ENCODE measurements around the gene PNLDC1. TPM values are rescaled to one million over a fixed set of nuclear protein-coding genes. Genes with fewer than 3 reads are reported as not detected.
A peak's percentile ranks its signal among the peaks of the same experiment; 100 is the strongest.
"Not testable (repeated sequence)": the region's sequence is repeated elsewhere in the genome, so short reads cannot be mapped to it uniquely, and the experiment has no call there.

The PNLDC1 gene
- total and polyA plus RNA-seq, 4 experiments from 2014 or later, result 0.23 to 0.94 (median 0.47) TPM; not detected in 1

- Mint-ChIP-seq H3K27ac (peak overlapping the region; percentile 93 to 99 (median 97)), H3K27me3 (no peaks in the 10 kb centered on the region), H3K9me3 (no peaks in the 10 kb centered on the region), H3K36me3 (peaks cover 26 to 66% of the 10 kb centered on the region in 2 donors), H3K4me1 (peaks cover 33 to 74% (median 55%) of the 10 kb centered on the region in 4 donors), H3K4me3 (peak overlapping the region; percentile 93 to 99 (median 97))
- Histone ChIP-seq H3K9me3 (ENCODE audit: control insufficient read depth in 1 of 2, low read length in 2 of 2) (no peaks in the 10 kb centered on the region), H3K27ac (ENCODE audit: low read depth, low read length) (peak overlapping the region; percentile 93), H3K27me3 (ENCODE audit: insufficient read depth, low read length) (no peaks in the 10 kb centered on the region), H3K4me3 (ENCODE audit: low read length in 2 of 2) (peak overlapping the region; percentile 81 to 90), H3K36me3 (ENCODE audit: insufficient read depth, low read length) (peaks cover 24% of the 10 kb centered on the region), H3K4me1 (ENCODE audit: insufficient read depth, low read length) (peaks cover 49% of the 10 kb centered on the region)
- intact Hi-C loops (cut with micrococcal nuclease), result loop anchor here (10.0 kb wide), 1 partner anchor 674 kb away; no protein-coding TSS in a partner anchor
- ChIA-PET CTCF (ENCODE audit: partially characterized antibody) (interaction anchor here (0.9 to 4.3 kb wide), 10 partner anchors 10 to 151 kb away, joined by 3 to 37 read pairs (median 6); partner anchors contain the start of genes ACAT2, SOD2 and WTAP), POLR2A (ENCODE audit: partially characterized antibody) (interaction anchor here (0.6 to 6.8 kb wide), 15 partner anchors 8 to 225 kb away, joined by 3 to 169 read pairs (median 7); partner anchors contain the start of genes ACAT2, PNLDC1, SOD2 and WTAP)
- DNase-seq, result peak in 3 of 5 donors; percentile 6 to 46 (median 10)
Observed at GRCh38 chr6:159790956-159791598, 9.0 kb upstream of the PNLDC1 start.

GRCh38 chr6:159794976-159795375 is 5.1 kb upstream of the PNLDC1 start:
- CTCF ChIA-PET (ENCODE audit: partially characterized antibody); POLR2A ChIA-PET (ENCODE audit: partially characterized antibody); H3K9me3 ChIP-seq (ENCODE audit: control insufficient read depth in 1 of 2, low read length in 2 of 2); H3K27me3 Mint-ChIP-seq; DNase-seq; H3K4me3 Mint-ChIP-seq; H3K4me3 ChIP-seq (ENCODE audit: low read length in 2 of 2); H3K9me3 Mint-ChIP-seq; H3K27ac ChIP-seq (ENCODE audit: low read depth, low read length); H3K27me3 ChIP-seq (ENCODE audit: insufficient read depth, low read length): not testable (repeated sequence)
- H3K36me3 ChIP-seq (ENCODE audit: insufficient read depth, low read length), result peaks cover 33% of the 10 kb centered on the region
- peak overlapping the region in 1 of 7 donors; percentile 41 for H3K27ac Mint-ChIP-seq
- H3K4me1 ChIP-seq (ENCODE audit: insufficient read depth, low read length), result peaks cover 31% of the 10 kb centered on the region
- H3K4me1 Mint-ChIP-seq, result peaks cover 16 to 46% (median 34%) of the 10 kb centered on the region in 4 donors
- H3K36me3 Mint-ChIP-seq, result peaks cover 40 to 75% of the 10 kb centered on the region in 2 donors
- intact Hi-C loops (cut with micrococcal nuclease), result loop anchor here (10.0 kb wide), 1 partner anchor 670 kb away; no protein-coding TSS in a partner anchor

GRCh38 chr6:159797554-159797953 is 2.5 kb upstream of the PNLDC1 start:
- H3K27ac ChIP-seq (ENCODE audit: low read depth, low read length), result no peak overlapping the region
- H3K36me3 ChIP-seq (ENCODE audit: insufficient read depth, low read length), result peaks cover 33% of the 10 kb centered on the region
- DNase-seq, result no peak
- H3K4me3 ChIP-seq (ENCODE audit: low read length in 2 of 2), result no peak overlapping the region
- Mint-ChIP-seq H3K4me3 (no peak overlapping the region), H3K27ac (peak overlapping the region in 3 of 7 donors; percentile 51 to 68 (median 62)), H3K4me1 (peaks cover 6 to 23% (median 16%) of the 10 kb centered on the region in 4 donors), H3K27me3 (no peaks in the 10 kb centered on the region), H3K9me3 (no peaks in the 10 kb centered on the region), H3K36me3 (peaks cover 30 to 57% of the 10 kb centered on the region in 2 donors)
- H3K27me3 ChIP-seq (ENCODE audit: insufficient read depth, low read length), result no peaks in the 10 kb centered on the region
- intact Hi-C loops (cut with micrococcal nuclease), result loop anchor here (10.0 kb wide), 1 partner anchor 667 kb away; no protein-coding TSS in a partner anchor
- CTCF ChIA-PET (ENCODE audit: partially characterized antibody), result no interaction called here
- H3K9me3 ChIP-seq (ENCODE audit: control insufficient read depth in 1 of 2, low read length in 2 of 2), result no peaks in the 10 kb centered on the region
- POLR2A ChIA-PET (ENCODE audit: partially characterized antibody), result no interaction called here
- peaks cover 11% of the 10 kb centered on the region for H3K4me1 ChIP-seq (ENCODE audit: insufficient read depth, low read length)

GRCh38 chr6:159801935-159802334 is 1.9 kb downstream of the PNLDC1 start:
- no peak overlapping the region for H3K4me3 Mint-ChIP-seq
- Histone ChIP-seq H3K4me1 (ENCODE audit: insufficient read depth, low read length) (no peaks in the 10 kb centered on the region), H3K27ac (ENCODE audit: low read depth, low read length) (no peak overlapping the region), H3K4me3 (ENCODE audit: low read length in 2 of 2) (no peak overlapping the region), H3K36me3 (ENCODE audit: insufficient read depth, low read length) (peaks cover 24% of the 10 kb centered on the region), H3K9me3 (ENCODE audit: control insufficient read depth in 1 of 2, low read length in 2 of 2) (no peaks in the 10 kb centered on the region), H3K27me3 (ENCODE audit: insufficient read depth, low read length) (no peaks in the 10 kb centered on the region)
- no peaks in the 10 kb centered on the region for H3K9me3 Mint-ChIP-seq
- ChIA-PET POLR2A (ENCODE audit: partially characterized antibody) (no interaction called here), CTCF (ENCODE audit: partially characterized antibody) (no interaction called here)
- H3K27ac Mint-ChIP-seq, result no peak overlapping the region
- no peak for DNase-seq
- intact Hi-C loops (cut with micrococcal nuclease), result no loop called here
- peaks cover 0 to 1% (median 0%) of the 10 kb centered on the region in 4 donors for H3K4me1 Mint-ChIP-seq
- peaks cover 22 to 30% of the 10 kb centered on the region in 2 donors for H3K36me3 Mint-ChIP-seq
- H3K27me3 Mint-ChIP-seq, result no peaks in the 10 kb centered on the region

GRCh38 chr6:159804504-159804903 is 4.4 kb downstream of the PNLDC1 start:
- intact Hi-C loops (cut with micrococcal nuclease), result no loop called here
- DNase-seq, result no peak
- no peak overlapping the region for H3K4me3 Mint-ChIP-seq
- H3K27me3 Mint-ChIP-seq, result no peaks in the 10 kb centered on the region
- Histone ChIP-seq H3K4me1 (ENCODE audit: insufficient read depth, low read length) (no peaks in the 10 kb centered on the region), H3K27ac (ENCODE audit: low read depth, low read length) (no peak overlapping the region), H3K4me3 (ENCODE audit: low read length in 2 of 2) (no peak overlapping the region), H3K36me3 (ENCODE audit: insufficient read depth, low read length) (peaks cover under 1% of the 10 kb centered on the region), H3K9me3 (ENCODE audit: control insufficient read depth in 1 of 2, low read length in 2 of 2) (no peaks in the 10 kb centered on the region), H3K27me3 (ENCODE audit: insufficient read depth, low read length) (no peaks in the 10 kb centered on the region)
- ChIA-PET POLR2A (ENCODE audit: partially characterized antibody) (no interaction called here), CTCF (ENCODE audit: partially characterized antibody) (no interaction called here)
- peaks cover 6 to 7% of the 10 kb centered on the region in 2 donors for H3K36me3 Mint-ChIP-seq
- H3K9me3 Mint-ChIP-seq, result no peaks in the 10 kb centered on the region
- H3K4me1 Mint-ChIP-seq, result no peaks in the 10 kb centered on the region
- H3K27ac Mint-ChIP-seq, result no peak overlapping the region

GRCh38 chr6:159805440-159806020 is 5.5 kb downstream of the PNLDC1 start:
- H3K4me1 ChIP-seq (ENCODE audit: insufficient read depth, low read length), result no peaks in the 10 kb centered on the region
- CTCF ChIA-PET (ENCODE audit: partially characterized antibody), result interaction anchor here (0.6 kb wide), 1 partner anchor 85 kb away, joined by 3 read pairs; no protein-coding TSS in a partner anchor
- H3K9me3 ChIP-seq (ENCODE audit: control insufficient read depth in 1 of 2, low read length in 2 of 2), result no peaks in the 10 kb centered on the region
- Mint-ChIP-seq H3K9me3 (no peaks in the 10 kb centered on the region), H3K4me1 (no peaks in the 10 kb centered on the region), H3K4me3 (no peak overlapping the region), H3K27me3 (no peaks in the 10 kb centered on the region), H3K36me3 (peaks cover 2 to 3% of the 10 kb centered on the region in 2 donors), H3K27ac (no peak overlapping the region)
- POLR2A ChIA-PET (ENCODE audit: partially characterized antibody), result interaction anchor here (1.2 kb wide), 1 partner anchor 15 kb away, joined by 4 read pairs; the partner anchor contains the start of gene MRPL18
- no peaks in the 10 kb centered on the region for H3K36me3 ChIP-seq (ENCODE audit: insufficient read depth, low read length)
- no peak overlapping the region for H3K27ac ChIP-seq (ENCODE audit: low read depth, low read length)
- no peak for DNase-seq
- H3K27me3 ChIP-seq (ENCODE audit: insufficient read depth, low read length), result no peaks in the 10 kb centered on the region
- H3K4me3 ChIP-seq (ENCODE audit: low read length in 2 of 2), result no peak overlapping the region
- intact Hi-C loops (cut with micrococcal nuclease), result no loop called here

GRCh38 chr6:159806021-159806458 is 6.0 kb downstream of the PNLDC1 start:
- Mint-ChIP-seq H3K36me3 (peaks cover 2 to 3% of the 10 kb centered on the region in 2 donors), H3K27me3 (no peaks in the 10 kb centered on the region), H3K4me3 (no peak overlapping the region), H3K9me3 (no peaks in the 10 kb centered on the region), H3K4me1 (no peaks in the 10 kb centered on the region), H3K27ac (no peak overlapping the region)
- no peaks in the 10 kb centered on the region for H3K36me3 ChIP-seq (ENCODE audit: insufficient read depth, low read length)
- DNase-seq, result no peak
- ChIA-PET CTCF (ENCODE audit: partially characterized antibody) (no interaction called here), POLR2A (ENCODE audit: partially characterized antibody) (interaction anchor here (1.2 kb wide), 1 partner anchor 15 kb away, joined by 4 read pairs; the partner anchor contains the start of gene MRPL18)
- intact Hi-C loops (cut with micrococcal nuclease), result no loop called here
- no peaks in the 10 kb centered on the region for H3K9me3 ChIP-seq (ENCODE audit: control insufficient read depth in 1 of 2, low read length in 2 of 2)
- no peak overlapping the region for H3K27ac ChIP-seq (ENCODE audit: low read depth, low read length)
- H3K4me3 ChIP-seq (ENCODE audit: low read length in 2 of 2), result no peak overlapping the region
- H3K4me1 ChIP-seq (ENCODE audit: insufficient read depth, low read length), result no peaks in the 10 kb centered on the region
- no peaks in the 10 kb centered on the region for H3K27me3 ChIP-seq (ENCODE audit: insufficient read depth, low read length)

Data from CD4-positive, alpha-beta memory T cell (primary cell).